Glutamatergic neuron (in vitro differentiated cells): ENCODE results near the gene SPDYE4. TPM values are rescaled to one million over a fixed set of nuclear protein-coding genes. Genes with fewer than 3 reads are reported as not detected.

Source experiments
- DNase-seq: peaks from one replicate; pipeline ENCODE4 v3.0.0; 2022
- H3K27ac Mint-ChIP-seq: one replicate; pipeline ENCODE4 v1.8.0; 2020; ENCODE audit warnings: mild to moderate bottlenecking, mixed read lengths, inconsistent platforms; ENCODE audit not compliant: unreplicated experiment
- H3K27me3 Mint-ChIP-seq: one replicate; pipeline ENCODE4 v1.8.0; 2020; ENCODE audit warnings: mild to moderate bottlenecking, moderate library complexity, mixed read lengths, inconsistent platforms; ENCODE audit not compliant: unreplicated experiment
- H3K36me3 Mint-ChIP-seq: one replicate; pipeline ENCODE4 v1.8.0; 2020; ENCODE audit warnings: mild to moderate bottlenecking, mixed read lengths, inconsistent platforms; ENCODE audit not compliant: unreplicated experiment
- H3K4me1 Mint-ChIP-seq: one replicate; pipeline ENCODE4 v1.8.0; 2020; ENCODE audit warnings: mild to moderate bottlenecking, low read depth, mixed read lengths, inconsistent platforms; ENCODE audit not compliant: unreplicated experiment
- H3K4me3 Mint-ChIP-seq: one replicate; pipeline ENCODE4 v1.8.0; 2020; ENCODE audit warnings: mild to moderate bottlenecking, mixed read lengths, inconsistent platforms; ENCODE audit not compliant: unreplicated experiment
- H3K9me3 Mint-ChIP-seq: one replicate; pipeline ENCODE4 v1.8.0; 2020; ENCODE audit warnings: mild to moderate bottlenecking, moderate library complexity, mixed read lengths, inconsistent platforms; ENCODE audit not compliant: unreplicated experiment
- CTCF ChIP-seq: fragments of 200-600 bp; sonication (generic); IDR thresholded peaks from one replicate; pipeline ENCODE4 v1.5.0; 2021; ENCODE audit not compliant: partially characterized antibody, unreplicated experiment
- total RNA-seq: library from RNA; stranded (reverse); fragmentation: NEBNext Ultra II Directional; extraction: Animal tissue kit (Norgen Biotek cat#: 25700); gene quantifications from one replicate; pipeline ENCODE4 v1.2.1, GENCODE V29; 2021; ENCODE audit not compliant: unreplicated experiment

SPDYE4 gene
- total RNA-seq, 1 donor from 2014 or later = not detected

- no peak for DNase-seq
- Mint-ChIP-seq H3K36me3 (no peaks in the 10 kb centered on the region), H3K27ac (no peak overlapping the region), H3K4me3 (peak overlapping the region; percentile 52), H3K4me1 (no peaks in the 10 kb centered on the region), H3K27me3 (peaks cover 5% of the 10 kb centered on the region), H3K9me3 (no peaks in the 10 kb centered on the region)
- no peak for TF ChIP-seq CTCF
Observed at GRCh38 chr17:8798176-8798845, 40.0 kb upstream of the SPDYE4 start.

- no peak for DNase-seq
Observed at GRCh38 chr17:8797621-8798175, 39.4 kb upstream of the SPDYE4 start.

GRCh38 chr17:8794636-8795035 lies 36.3 kb upstream of the SPDYE4 start:
- Mint-ChIP-seq H3K27me3 (no peaks in the 10 kb centered on the region), H3K9me3 (no peaks in the 10 kb centered on the region), H3K27ac (no peak overlapping the region), H3K36me3 (no peaks in the 10 kb centered on the region), H3K4me1 (no peaks in the 10 kb centered on the region), H3K4me3 (no peak overlapping the region)
- TF ChIP-seq CTCF = no peak
- DNase-seq = no peak

More at GRCh38 chr17:8797621-8798175, 39.4 kb upstream of the SPDYE4 start:
- Mint-ChIP-seq H3K36me3 (no peaks in the 10 kb centered on the region), H3K4me1 (no peaks in the 10 kb centered on the region), H3K4me3 (no peak overlapping the region), H3K27ac (no peak overlapping the region), H3K27me3 (peaks cover 5% of the 10 kb centered on the region), H3K9me3 (no peaks in the 10 kb centered on the region)
- no peak for TF ChIP-seq CTCF

- Mint-ChIP-seq H3K27me3 (no peaks in the 10 kb centered on the region), H3K27ac (no peak overlapping the region), H3K4me3 (no peak overlapping the region), H3K9me3 (no peaks in the 10 kb centered on the region), H3K36me3 (no peaks in the 10 kb centered on the region), H3K4me1 (no peaks in the 10 kb centered on the region)
- no peak for TF ChIP-seq CTCF
- DNase-seq = no peak
Observed at GRCh38 chr17:8793649-8794048, 35.3 kb upstream of the SPDYE4 start.

GRCh38 chr17:8792646-8793045 lies 34.3 kb upstream of the SPDYE4 start:
- no peaks in the 10 kb centered on the region for H3K36me3 Mint-ChIP-seq
- no peak overlapping the region for H3K4me3 Mint-ChIP-seq
- H3K27me3 Mint-ChIP-seq = peaks cover 2% of the 10 kb centered on the region
- H3K27ac Mint-ChIP-seq = no peak overlapping the region
- no peaks in the 10 kb centered on the region for H3K4me1 Mint-ChIP-seq
- DNase-seq = no peak
- H3K9me3 Mint-ChIP-seq = no peaks in the 10 kb centered on the region
- TF ChIP-seq CTCF = no peak
